Upper lobe of left lung (tissue), 6 donors: Measurements from ENCODE around the gene MED12. TPM values are rescaled to one million over a fixed set of nuclear protein-coding genes. Genes with fewer than 3 reads are reported as not detected.
"Not testable (repeated sequence)": the region's sequence is repeated elsewhere in the genome, so short reads cannot be mapped to it uniquely, and the experiment has no call there.

Source experiments
- ATAC-seq, 2 donors: fragments of 200-7000 bp; cut with Tn5 transposase; one replicate each; pipeline ENCODE4 v1.9.1; 2022; ENCODE audit warnings: mild to moderate bottlenecking in 2 of 2, moderate library complexity in 2 of 2; ENCODE audit not compliant: low FRiP score in 2 of 2
- DNase-seq, 2 donors: peaks; one replicate each; pipeline ENCODE4 v3.0.0-alpha.2; 2019 to 2020
- H3K27ac ChIP-seq, 4 donors: fragments of 200-600 bp; sonication (generic); one replicate each; pipeline ENCODE4 v1.5.1; 2016 to 2019
- H3K27me3 ChIP-seq, 4 donors: fragments of 200-600 bp; sonication (generic); one replicate each; pipeline ENCODE4 v1.5.1; 2017 to 2019
- H3K36me3 ChIP-seq, 4 donors: fragments of 200-600 bp; sonication (generic); one replicate each; pipeline ENCODE4 v1.5.1; 2016 to 2019
- H3K4me1 ChIP-seq, 4 donors: fragments of 200-600 bp; sonication (generic); one replicate each; pipeline ENCODE4 v1.5.1; 2018 to 2019
- H3K4me3 ChIP-seq, 4 donors: fragments of 200-600 bp; sonication (generic); one replicate each; pipeline ENCODE4 v1.5.1; 2017 to 2019; ENCODE audit warnings: mild to moderate bottlenecking in 2 of 4, moderate library complexity in 1 of 4
- H3K9me3 ChIP-seq, 4 donors: fragments of 200-600 bp; sonication (generic); one replicate each; pipeline ENCODE4 v1.5.1; 2018 to 2019
- CTCF ChIP-seq, 6 experiments: fragments of 450-650 bp in 4 of 6; fragments of 200-600 bp in 2 of 6; sonication (generic) in 2 of 6; IDR thresholded peaks; one replicate each; pipeline ENCODE4 v1.5.1; 2016 to 2019; ENCODE audit warnings: antibody characterized with exemption in 6 of 6
- EP300 ChIP-seq, 4 donors: sonication (generic); formaldehyde crosslinking; IDR thresholded peaks; one replicate each; pipeline ENCODE4 v1.5.1; 2017; ENCODE audit warnings: antibody characterized with exemption in 4 of 4, control low read depth in 2 of 4
- POLR2A ChIP-seq, 4 donors: fragments of 450-650 bp; IDR thresholded peaks; one replicate each; pipeline ENCODE4 v1.5.1; 2016 to 2017; ENCODE audit warnings: antibody characterized with exemption in 4 of 4, mild to moderate bottlenecking in 2 of 4
- POLR2AphosphoS5 ChIP-seq, 2 donors: sonication (generic); formaldehyde crosslinking; IDR thresholded peaks; one replicate each; pipeline ENCODE4 v1.5.1; 2017; ENCODE audit warnings: antibody characterized with exemption in 2 of 2
- WGBS, 2 donors: methylation state at CpG; one replicate each; pipeline ENCODE4 v1.1.5; 2017 to 2018; 5-methylcytosine and 5-hydroxymethylcytosine counted together
- total RNA-seq, 6 donors: library from RNA; depleted of rRNA in 4 of 6; stranded (reverse); fragments of >200 nt in 4 of 6; gene quantifications; one replicate each; pipeline versions ENCODE4 v1.1.0 to v1.2.1, GENCODE V29; 2016 to 2021
- donor health status: DM: no; HTN: no; CAD: no; lungs with moderate emphysema.
- donor health status: DM: no; HTN: yes; CAD: no; lungs with severe emphysema.

The MED12 gene
- total RNA-seq, 6 donors from 2014 or later, result 21.7 to 188 (median 42.2) TPM

DNA sequence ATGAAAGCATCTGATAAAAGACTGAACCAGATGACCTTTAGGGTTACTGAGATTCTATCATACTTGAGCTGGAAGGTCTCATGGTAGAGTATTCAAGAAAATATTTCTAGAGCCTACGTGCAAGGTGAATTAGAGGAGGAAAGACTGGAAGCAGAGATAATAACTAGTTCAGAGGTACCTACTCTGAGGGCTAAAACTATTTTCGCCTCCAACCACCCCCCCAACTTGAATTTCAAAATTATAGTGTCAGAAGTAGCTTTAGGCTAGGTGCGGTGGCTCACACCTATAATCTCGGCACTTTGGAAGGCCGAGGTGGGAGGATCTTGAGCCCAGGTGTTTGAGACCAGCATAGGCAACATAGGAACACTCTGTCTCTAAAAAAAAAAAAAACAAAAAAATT, 57.1 kb downstream of the MED12 start:
- Histone ChIP-seq H3K4me3 (no peak overlapping the region), H3K27ac (no peak overlapping the region), H3K4me1 (no peaks in the 10 kb centered on the region), H3K9me3 (no peaks in the 10 kb centered on the region), H3K27me3 (no peaks in the 10 kb centered on the region), H3K36me3 (no peaks in the 10 kb centered on the region)
- 75 to 87% methylated on average over 3 to 5 of the region's 5 CpGs for WGBS, 2 donors
- ATAC-seq, result no peak
- DNase-seq, result no peak
- TF ChIP-seq EP300 (IDR thresholded peaks at IDR 0.05) (no peak), CTCF (IDR thresholded peaks at IDR 0.05) (no peak), POLR2A (IDR thresholded peaks at IDR 0.05) (no peak), POLR2AphosphoS5 (IDR thresholded peaks at IDR 0.05) (no peak)

DNA sequence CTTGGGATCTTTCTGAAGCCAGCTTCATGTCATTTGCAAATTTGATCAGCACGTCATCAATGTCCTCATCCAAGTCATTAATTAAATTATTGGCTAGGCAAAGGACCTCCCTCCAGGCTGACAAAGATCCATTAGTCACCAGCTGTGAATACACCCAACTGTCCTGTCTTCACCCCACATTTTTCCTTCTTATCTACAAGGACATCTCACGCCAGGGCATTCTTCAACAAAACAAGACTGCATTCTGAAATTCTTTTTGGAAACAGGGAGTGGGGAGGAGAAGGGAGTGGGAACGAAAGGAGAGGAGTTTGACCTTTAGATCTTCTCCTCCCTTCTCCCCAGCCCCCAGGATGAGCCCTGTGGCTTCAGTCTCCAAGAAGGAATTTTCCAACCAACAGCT, 58.9 kb downstream of the MED12 start:
- TF ChIP-seq POLR2AphosphoS5 (IDR thresholded peaks at IDR 0.05), result no peak
- no peak for TF ChIP-seq POLR2A (IDR thresholded peaks at IDR 0.05)
- H3K36me3 ChIP-seq, result no peaks in the 10 kb centered on the region
- 52 to 64% methylated on average over 3 of the region's 3 CpGs for WGBS, 2 donors
- DNase-seq (no peak), ATAC-seq (no peak)
- no peak overlapping the region for H3K27ac ChIP-seq
- no peaks in the 10 kb centered on the region for H3K9me3 ChIP-seq
- no peak overlapping the region for H3K4me3 ChIP-seq
- no peaks in the 10 kb centered on the region for H3K4me1 ChIP-seq
- H3K27me3 ChIP-seq, result no peaks in the 10 kb centered on the region

DNA sequence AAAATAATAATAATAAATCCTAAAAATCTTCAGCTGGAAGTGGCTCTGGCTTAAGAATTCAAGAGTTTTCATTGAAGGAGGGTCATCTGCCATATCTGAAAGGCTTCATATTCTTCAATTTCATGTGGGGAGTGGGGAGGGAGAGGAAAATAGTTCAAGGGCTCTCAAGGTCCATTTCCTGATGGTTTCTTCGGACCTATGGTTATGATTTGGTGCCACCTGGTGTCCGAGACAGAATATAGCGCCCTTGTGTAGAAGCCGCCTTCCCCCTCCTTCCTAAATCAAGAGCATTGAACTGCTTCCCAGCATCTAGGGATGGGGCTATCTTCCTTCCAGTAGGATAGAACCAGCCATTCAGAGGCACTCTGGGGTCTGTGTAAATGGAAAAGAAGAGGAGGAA, 60.5 kb downstream of the MED12 start:
- ATAC-seq, result peak; percentile 64 to 73
- no peak overlapping the region for H3K4me3 ChIP-seq
- DNase-seq, result peak in 1 of 2 donors; percentile 51
- peaks cover 0 to 6% (median 2%) of the 10 kb centered on the region in 4 donors for H3K4me1 ChIP-seq
- H3K27me3 ChIP-seq, result no peaks in the 10 kb centered on the region
- H3K36me3 ChIP-seq, result no peaks in the 10 kb centered on the region
- TF ChIP-seq EP300 (IDR thresholded peaks at IDR 0.05), result no peak
- TF ChIP-seq CTCF (IDR thresholded peaks at IDR 0.05), result peak; percentile 47 to 71 (median 68)
- no peak overlapping the region for H3K27ac ChIP-seq
- WGBS, 2 donors, result 0 to 2% methylated on average over 3 to 4 of the region's 4 CpGs
- no peaks in the 10 kb centered on the region for H3K9me3 ChIP-seq

- H3K27me3 ChIP-seq, H3K36me3 ChIP-seq, H3K4me3 ChIP-seq, ATAC-seq, DNase-seq, H3K27ac ChIP-seq, H3K4me1 ChIP-seq, H3K9me3 ChIP-seq: not testable (repeated sequence)
- 86 to 91% methylated on average over 9 of the region's 9 CpGs for WGBS, 2 donors
These were observed 62.3 kb downstream of the MED12 start for GRCh38 chrX:71180579-71181265.

- no peaks in the 10 kb centered on the region for H3K9me3 ChIP-seq
- WGBS, 2 donors, result 4 to 45% methylated on average over 10 of the region's 10 CpGs
- no peaks in the 10 kb centered on the region for H3K36me3 ChIP-seq
- H3K27me3 ChIP-seq, result no peaks in the 10 kb centered on the region
- TF ChIP-seq CTCF (IDR thresholded peaks at IDR 0.05) (no peak), POLR2A (IDR thresholded peaks at IDR 0.05) (no peak), POLR2AphosphoS5 (IDR thresholded peaks at IDR 0.05) (no peak), EP300 (IDR thresholded peaks at IDR 0.05) (no peak)
- H3K4me3 ChIP-seq, result peak overlapping the region in 3 of 4 donors; percentile 39 to 56 (median 52)
- H3K4me1 ChIP-seq, result peaks cover 0 to 6% (median 2%) of the 10 kb centered on the region in 4 donors
- peak overlapping the region; percentile 83 to 93 (median 90) for H3K27ac ChIP-seq
- DNase-seq (no peak), ATAC-seq (peak in 1 of 2 donors; percentile 47)
These were observed 63.1 kb downstream of the MED12 start for GRCh38 chrX:71181558-71181909.
